ENCODE data around the gene CST9. TPM values are rescaled to one million over a fixed set of nuclear protein-coding genes. Genes with fewer than 3 reads are reported as not detected.
A peak's percentile ranks its signal among the peaks of the same experiment; 100 is the strongest.

Gene CST9
- total and polyA plus RNA-seq, 2 of the 13 experiments (the other 11 are each of a cell fraction or from before 2014, with no cell fraction given) = 0.07 TPM; not detected in 1

- TF ChIP-seq MAZ (IDR thresholded peaks at IDR 0.05; ENCODE audit: borderline replicate concordance, low read depth, low read length) = no peak
- peak; percentile 48; the same call in 1 of the 2 replicates for TF ChIP-seq MAZ (CRISPR knock-in tag; IDR thresholded peaks at IDR 0.05; ENCODE audit: low read depth)
- TF ChIP-seq, protein P1, sequence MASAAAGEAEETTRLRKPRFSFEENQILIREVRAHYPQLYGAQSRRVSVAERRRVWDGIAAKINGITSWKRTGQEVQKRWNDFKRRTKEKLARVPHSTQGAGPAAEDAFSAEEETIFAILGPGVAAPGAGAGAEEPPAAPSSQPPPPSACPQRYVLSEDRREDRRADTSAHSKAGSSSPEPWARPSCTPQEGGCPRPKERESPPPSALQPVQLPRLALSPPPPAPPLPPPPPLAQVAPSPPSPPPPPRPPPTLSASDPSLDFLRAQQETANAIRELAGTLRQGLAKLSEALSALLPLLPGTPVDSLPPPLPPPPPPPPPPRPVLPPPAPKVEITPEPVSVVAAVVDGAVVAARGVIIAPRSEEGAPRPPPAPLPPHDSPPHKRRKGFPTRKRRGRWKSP (CRISPR knock-in tag; IDR thresholded peaks at IDR 0.05) = peak; percentile 31; the same call in 1 of the 2 replicates
- TF ChIP-seq SOX13 (IDR thresholded peaks at IDR 0.05) = peak; percentile 15; the same call in 1 of the 2 replicates
- TF ChIP-seq SOX13 (CRISPR knock-in tag; conservative IDR thresholded peaks at IDR 0.05 in 1 of 2, IDR thresholded peaks at IDR 0.05 in 1 of 2) = peak in 1 of 2 experiments; percentile 90; a peak in 2 of 4 replicates
- TF ChIP-seq, protein P2, sequence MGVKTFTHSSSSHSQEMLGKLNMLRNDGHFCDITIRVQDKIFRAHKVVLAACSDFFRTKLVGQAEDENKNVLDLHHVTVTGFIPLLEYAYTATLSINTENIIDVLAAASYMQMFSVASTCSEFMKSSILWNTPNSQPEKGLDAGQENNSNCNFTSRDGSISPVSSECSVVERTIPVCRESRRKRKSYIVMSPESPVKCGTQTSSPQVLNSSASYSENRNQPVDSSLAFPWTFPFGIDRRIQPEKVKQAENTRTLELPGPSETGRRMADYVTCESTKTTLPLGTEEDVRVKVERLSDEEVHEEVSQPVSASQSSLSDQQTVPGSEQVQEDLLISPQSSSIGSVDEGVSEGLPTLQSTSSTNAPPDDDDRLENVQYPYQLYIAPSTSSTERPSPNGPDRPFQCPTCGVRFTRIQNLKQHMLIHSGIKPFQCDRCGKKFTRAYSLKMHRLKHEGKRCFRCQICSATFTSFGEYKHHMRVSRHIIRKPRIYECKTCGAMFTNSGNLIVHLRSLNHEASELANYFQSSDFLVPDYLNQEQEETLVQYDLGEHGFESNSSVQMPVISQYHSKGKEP (CRISPR knock-in tag; IDR thresholded peaks at IDR 0.05) = peak; percentile 52; the same call in 1 of the 2 replicates
- peak; percentile 77; the same call in 1 of the 2 replicates for TF ChIP-seq ZSCAN5A (CRISPR knock-in tag; IDR thresholded peaks at IDR 0.05; ENCODE audit: borderline replicate concordance)
- TF ChIP-seq TEAD3 (CRISPR knock-in tag; optimal IDR thresholded peaks at IDR 0.05; ENCODE audit: borderline replicate concordance) = peak; percentile 81
- no peak for TF ChIP-seq ZNF782 (CRISPR knock-in tag; IDR thresholded peaks at IDR 0.05; ENCODE audit: borderline replicate concordance)
- TF ChIP-seq GLMP (CRISPR knock-in tag; IDR thresholded peaks at IDR 0.05; ENCODE audit: borderline replicate concordance) = no peak
- TF ChIP-seq ZNF598 (CRISPR knock-in tag; IDR thresholded peaks at IDR 0.05; ENCODE audit: borderline replicate concordance) = no peak
- no peak for TF ChIP-seq ZNF777 (CRISPR knock-in tag; IDR thresholded peaks at IDR 0.05)
- TF ChIP-seq ZNF564 (CRISPR knock-in tag; IDR thresholded peaks at IDR 0.05) = 0 out of 2 replicates have a peak, but pooled peaks have one; percentile 51
- TF ChIP-seq ZNF33B (CRISPR knock-in tag; IDR thresholded peaks at IDR 0.05) = 0 out of 2 replicates have a peak, but pooled peaks have one; percentile 13
- TF ChIP-seq FOXO1 (CRISPR knock-in tag; IDR thresholded peaks at IDR 0.05) = peak; percentile 88
- TF ChIP-seq ZZZ3 (CRISPR knock-in tag; IDR thresholded peaks at IDR 0.05; ENCODE audit: borderline replicate concordance) = no peak; the same call in 1 of the 2 replicates
- no peak for TF ChIP-seq ZBTB7B (CRISPR knock-in tag; IDR thresholded peaks at IDR 0.05)
- TF ChIP-seq KDM5A (IDR thresholded peaks at IDR 0.05; ENCODE audit: borderline replicate concordance, low read length) = no peak
- 0 out of 2 replicates have a peak, but pooled peaks have one; percentile 27 for TF ChIP-seq CAMTA2 (CRISPR knock-in tag; IDR thresholded peaks at IDR 0.05; ENCODE audit: borderline replicate concordance)
- peak; percentile 78 for TF ChIP-seq KDM5B (CRISPR knock-in tag; IDR thresholded peaks at IDR 0.05; ENCODE audit: borderline replicate concordance)
- TF ChIP-seq, protein P3, sequence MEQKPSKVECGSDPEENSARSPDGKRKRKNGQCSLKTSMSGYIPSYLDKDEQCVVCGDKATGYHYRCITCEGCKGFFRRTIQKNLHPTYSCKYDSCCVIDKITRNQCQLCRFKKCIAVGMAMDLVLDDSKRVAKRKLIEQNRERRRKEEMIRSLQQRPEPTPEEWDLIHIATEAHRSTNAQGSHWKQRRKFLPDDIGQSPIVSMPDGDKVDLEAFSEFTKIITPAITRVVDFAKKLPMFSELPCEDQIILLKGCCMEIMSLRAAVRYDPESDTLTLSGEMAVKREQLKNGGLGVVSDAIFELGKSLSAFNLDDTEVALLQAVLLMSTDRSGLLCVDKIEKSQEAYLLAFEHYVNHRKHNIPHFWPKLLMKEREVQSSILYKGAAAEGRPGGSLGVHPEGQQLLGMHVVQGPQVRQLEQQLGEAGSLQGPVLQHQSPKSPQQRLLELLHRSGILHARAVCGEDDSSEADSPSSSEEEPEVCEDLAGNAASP (CRISPR knock-in tag; IDR thresholded peaks at IDR 0.05; ENCODE audit: borderline replicate concordance) = peak; percentile 92
Measured at GRCh38 chr20:23640671-23641667, 35.3 kb upstream of the CST9 start (continued).

Data from HepG2 (cell line).